HG03354 (cell line): ENCODE results near the gene KCNJ6.

Experiments used
- ATAC-seq: cut with Tn5 transposase; IDR thresholded peaks from one replicate; pipeline ENCODE4 v1.9.1; 2021; ENCODE audit warnings: mild to moderate bottlenecking; ENCODE audit not compliant: unreplicated experiment, poor library complexity, severe bottlenecking

KCNJ6 gene

DNA sequence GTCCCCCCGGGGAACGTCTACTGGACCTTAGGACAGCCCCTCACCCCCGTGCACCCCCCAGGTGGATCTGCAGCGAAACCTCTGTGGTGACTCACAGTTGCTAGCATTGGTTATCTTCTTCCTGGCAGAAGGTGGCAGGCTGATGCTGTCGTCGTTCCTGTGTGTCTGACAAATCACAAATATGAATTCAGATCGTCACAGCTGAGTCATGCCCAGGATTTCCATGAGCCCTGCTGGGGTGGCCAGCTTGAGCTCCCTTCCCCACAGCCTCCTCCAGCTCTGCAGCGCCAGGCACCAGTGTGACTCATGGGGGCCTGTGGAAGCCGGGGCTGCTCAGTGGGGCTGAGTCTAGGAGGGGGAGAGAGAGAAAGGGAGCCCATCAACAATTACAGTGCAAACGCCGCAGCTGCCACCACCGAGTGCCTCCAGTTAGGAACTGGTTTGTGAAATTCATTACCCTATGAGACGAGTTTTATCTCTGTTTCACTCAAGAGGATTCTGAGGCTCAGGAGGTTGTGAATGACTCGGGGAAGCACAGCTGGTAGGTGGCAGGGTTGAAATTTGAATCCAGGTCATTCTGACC is 351.8 kb downstream of the KCNJ6 start:
- peak; percentile 56 for ATAC-seq

GRCh38 chr21:37563641-37564340 is 352.5 kb downstream of the KCNJ6 start:
- ATAC-seq: peak; percentile 91

DNA sequence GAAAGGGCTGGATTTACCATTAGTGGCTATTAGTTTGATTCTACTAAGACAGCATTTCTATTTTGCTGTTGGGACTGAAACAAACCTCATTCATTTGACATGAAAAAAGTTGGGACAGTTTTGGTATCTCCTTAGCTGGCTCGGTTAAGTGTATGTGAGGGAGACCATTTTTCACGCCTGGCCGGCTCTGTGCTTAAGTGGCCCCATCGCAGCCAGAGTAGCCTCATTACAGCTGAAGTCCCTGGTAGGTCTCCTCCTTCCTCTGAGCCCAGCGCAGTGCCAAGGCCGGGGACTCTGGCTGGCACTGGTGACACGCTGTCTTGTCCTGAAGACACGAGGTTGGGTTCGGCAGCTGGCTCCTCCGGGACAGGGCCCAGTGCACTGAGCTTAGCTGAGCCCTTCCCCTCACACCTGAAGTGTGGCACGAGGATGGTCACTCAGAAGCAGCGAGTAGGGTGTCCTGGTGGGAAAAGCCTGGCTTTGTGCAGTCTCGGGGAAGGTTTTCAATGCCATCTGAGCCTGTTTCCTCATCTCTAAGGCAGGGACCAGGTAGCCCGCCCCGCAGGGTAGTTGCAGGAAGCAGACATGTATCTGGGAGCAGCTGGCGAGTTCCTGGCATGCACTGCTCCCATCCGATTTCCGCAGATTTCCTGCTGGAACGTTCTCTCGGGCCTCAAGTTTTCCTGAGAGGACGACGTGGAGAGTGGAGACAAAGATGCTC is 353.2 kb downstream of the KCNJ6 start:
- ATAC-seq: peak; percentile 30

- no peak for ATAC-seq
Measured at GRCh38 chr21:37561941-37562919, 354.0 kb downstream of the KCNJ6 start.

DNA sequence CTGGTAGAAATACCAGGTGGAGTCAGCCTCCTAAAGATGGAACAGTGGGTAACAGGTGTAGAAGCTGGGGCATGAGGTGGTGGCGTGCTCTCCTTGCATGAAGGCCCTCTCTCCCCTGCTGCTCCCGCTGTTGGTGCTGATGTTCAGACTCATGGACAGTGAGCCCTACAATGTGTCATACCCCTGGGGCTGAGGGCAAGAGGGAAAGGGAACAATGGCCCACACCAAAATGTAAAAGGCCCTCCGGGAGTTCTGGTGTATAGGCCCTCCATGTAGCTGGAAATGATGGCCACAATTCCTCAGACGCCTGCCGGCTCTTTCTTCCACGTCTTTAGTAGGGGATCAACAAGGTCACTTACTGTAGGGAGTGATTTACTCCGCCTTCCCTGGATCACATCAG is 354.8 kb downstream of the KCNJ6 start:
- ATAC-seq: no peak

DNA sequence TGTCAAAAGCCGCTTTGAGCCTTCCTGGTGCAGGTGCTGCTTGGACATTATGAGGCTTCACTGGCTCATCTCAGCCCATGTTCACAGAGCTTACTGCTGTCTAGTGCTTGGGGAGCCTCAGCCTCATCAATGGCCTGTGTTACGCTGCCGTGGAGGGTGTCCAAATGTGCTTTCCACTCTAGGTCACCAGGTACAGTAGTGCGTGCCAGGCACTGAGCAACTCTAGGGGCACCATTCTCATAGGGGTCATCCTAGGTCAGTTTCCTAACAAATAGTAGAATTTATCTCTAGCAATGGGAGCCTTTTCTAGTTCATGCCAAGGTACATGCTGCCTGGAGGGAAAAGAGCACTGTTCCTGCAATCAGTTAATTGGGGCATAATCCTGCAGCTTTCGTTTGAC is 355.9 kb downstream of the KCNJ6 start:
- ATAC-seq: no peak

DNA sequence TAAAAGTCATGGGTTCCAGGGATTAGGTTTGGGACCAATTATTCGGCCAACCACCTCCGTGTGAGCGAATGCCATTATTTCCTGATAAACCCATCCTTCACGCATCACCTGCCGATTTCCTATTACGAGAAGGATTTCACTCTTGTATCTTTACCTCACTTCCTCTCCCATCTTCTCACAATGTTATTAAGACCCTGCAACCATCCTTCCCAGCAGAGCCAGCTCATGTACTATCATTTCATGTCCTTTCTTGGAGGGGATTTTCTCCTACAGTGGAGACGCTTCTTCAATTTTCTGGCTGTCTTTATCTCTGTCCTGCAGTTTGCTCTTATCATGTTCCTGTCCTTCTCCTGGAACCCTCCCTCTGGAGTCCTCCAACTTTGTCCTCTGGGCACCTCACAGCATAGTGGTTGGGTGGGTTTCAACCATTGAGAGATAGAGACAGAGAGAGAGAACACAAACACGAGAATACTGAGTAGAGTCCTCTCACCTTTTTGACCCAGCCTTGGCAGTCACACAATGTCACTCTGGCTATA is 357.5 kb downstream of the KCNJ6 start:
- ATAC-seq: no peak
